T follicular helper cell (primary cell): Measurements from ENCODE around the gene TMEM161B.
"Not testable (repeated sequence)": the region's sequence is repeated elsewhere in the genome, so short reads cannot be mapped to it uniquely, and the experiment has no call there.

Experiments used
- DNase-seq: peaks from one replicate; pipeline ENCODE4 v3.0.0-alpha.2; 2020; ENCODE audit warnings: low read depth

Gene TMEM161B

DNA sequence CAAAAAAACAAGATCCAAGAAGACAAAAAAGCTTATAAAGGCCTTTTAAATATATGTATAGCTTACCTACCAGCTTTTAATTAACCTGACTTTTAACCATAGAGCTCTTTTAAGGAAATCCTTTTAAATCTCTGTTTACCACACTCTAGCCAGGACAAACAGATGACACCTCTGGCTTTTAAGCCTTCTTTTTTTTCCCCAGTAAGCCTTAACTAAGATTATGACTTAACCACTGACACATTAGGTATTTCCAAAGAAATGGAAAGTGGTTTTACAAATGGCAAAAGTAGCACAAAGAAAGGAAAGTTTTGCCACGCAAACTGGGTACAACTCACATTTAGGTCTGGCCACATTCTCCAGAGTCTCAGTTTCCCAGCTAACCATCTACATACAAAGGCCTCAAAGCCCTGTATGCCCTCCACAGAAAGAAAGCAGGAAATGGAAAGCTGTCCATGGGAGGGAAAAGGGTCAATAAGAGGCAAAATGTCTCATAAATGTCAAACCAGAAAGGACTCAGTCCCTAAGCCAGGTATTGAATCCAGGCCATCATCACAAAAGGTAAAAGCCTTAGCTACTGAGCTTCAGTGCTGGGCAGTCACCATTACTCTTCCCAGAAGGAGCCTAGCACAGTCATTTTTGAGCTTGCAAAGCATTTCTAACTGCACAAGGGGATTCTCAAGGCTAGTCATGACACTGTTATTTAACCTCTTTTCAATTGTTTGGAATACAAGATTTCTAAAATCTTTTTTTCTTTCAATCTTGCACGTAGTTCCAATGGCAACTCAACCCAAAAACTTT is 19.7 kb downstream of the TMEM161B start:
- no peak for DNase-seq

DNA sequence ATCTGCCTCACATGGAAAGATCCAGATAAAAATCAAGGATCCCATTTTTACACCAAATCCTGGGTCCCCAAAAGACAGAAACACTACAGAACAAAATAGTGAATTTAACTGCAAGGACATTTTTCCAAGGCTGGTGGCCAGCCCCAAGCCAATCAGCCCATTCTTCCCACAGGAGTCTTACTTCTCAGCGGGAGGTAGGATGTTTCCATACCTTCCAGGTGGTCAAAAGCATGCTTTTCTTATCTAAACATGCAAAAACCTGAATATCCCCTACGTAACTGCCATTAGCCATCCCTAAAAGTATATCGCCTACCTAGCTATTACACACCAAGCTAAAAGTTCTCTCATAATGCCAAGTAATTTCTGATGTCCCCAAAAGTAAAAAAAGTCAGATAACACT is 20.6 kb downstream of the TMEM161B start:
- no peak for DNase-seq

DNA sequence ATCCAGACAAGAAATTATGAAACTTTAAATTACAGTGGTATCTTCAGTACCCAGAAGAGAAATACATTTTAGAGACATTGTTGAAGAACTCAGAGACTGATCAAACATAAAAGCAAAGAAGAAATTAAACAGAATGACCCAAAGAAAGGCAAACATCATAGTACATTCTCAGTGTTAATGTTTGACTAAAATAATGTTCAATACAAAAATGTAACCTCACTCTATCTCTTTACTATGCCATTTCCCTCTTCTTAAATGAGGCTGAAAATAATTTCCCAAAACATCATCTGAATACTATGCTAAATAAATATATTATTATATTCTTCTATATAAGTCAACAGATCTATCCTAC is 22.8 kb downstream of the TMEM161B start:
- DNase-seq = no peak

DNA sequence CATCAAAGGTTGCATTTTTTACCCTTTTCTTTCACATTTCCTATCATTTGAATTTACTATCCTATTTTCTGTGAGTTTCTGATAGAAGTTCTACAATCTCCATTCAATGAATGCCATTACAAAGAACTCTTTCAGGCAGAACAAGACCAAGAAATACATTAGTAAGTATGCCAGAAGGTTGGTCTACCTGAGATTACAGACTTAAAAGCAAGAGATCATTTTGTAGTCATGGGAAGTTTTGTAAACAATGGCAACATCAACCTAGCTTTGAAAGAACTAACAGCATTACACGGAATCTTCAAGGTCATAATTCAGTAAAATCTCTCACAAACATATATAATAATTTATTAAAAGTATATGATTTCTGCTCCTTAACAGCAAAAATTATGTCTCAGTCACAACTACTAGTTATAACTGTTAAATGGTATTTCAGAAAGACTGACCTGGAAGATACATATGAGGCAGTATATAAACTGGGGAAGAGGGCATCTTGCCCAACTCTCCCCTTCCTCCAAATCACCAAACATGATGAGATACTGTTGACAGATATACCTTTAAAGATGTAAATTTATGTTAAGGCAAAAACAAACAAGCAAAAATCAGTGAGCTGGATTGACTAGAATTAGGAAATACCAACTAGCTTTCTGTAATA is 23.3 kb downstream of the TMEM161B start:
- no peak for DNase-seq

DNA sequence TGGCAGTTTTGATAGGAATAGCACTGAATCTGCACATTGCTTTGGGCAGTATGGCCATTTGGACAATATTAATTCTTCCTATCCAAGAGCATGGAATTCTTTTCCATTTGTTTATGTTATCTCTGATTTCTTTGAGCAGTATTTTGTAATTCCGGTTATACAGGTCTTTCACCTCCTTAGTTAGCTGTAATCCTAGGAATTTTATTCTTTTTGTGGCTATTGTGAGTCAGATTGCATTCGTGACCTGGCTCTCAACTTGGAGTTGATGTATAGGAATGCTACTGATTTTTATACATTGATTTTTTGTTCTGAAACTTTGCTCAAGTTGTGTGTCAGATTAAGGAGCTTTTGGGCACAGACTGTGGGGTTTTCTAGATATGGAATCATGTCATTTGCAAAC is 24.0 kb downstream of the TMEM161B start:
- DNase-seq = no peak

DNA sequence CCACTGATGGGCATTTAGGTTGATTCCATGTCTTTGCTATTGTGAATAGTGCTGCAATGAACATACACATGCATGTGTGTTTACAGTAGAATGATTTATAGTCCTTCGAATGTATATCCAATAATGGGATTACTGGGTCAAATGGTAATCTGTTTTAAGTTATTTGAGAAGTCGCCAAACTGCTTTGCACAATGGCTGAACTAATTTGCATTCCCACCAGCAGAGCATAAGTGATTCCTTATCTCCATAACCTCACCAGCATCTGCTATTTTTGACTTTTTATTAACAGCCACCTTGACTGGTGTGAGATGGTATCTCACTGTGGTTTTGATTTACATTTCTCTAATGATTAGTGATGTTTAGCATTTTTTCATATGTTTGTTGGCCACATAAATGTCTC is 25.2 kb downstream of the TMEM161B start:
- not testable (repeated sequence) for DNase-seq

DNA sequence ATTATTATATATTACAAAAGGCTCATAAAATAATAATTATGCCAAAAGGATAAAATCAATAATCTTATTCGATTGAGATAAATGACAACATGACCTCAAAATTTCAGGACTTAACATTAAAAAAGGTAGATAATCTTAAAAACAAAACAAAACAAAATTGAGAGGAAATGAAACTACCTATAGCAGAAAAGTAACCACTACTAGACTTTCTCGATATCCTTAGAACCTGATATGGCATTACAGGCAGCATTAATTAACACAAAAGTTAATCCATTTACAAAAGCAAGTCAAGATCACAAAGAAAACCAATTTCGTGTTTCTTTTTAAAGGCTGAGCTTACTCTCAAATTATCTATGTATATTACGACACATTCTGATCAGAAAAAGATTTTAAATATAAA is 29.9 kb downstream of the TMEM161B start:
- DNase-seq = no peak

GRCh38 chr5:88236866-88237642 is 31.6 kb downstream of the TMEM161B start:
- DNase-seq = no peak

- DNase-seq = no peak
These were observed 32.8 kb downstream of the TMEM161B start for GRCh38 chr5:88235828-88236227.

- no peak for DNase-seq
These were observed 33.3 kb downstream of the TMEM161B start for GRCh38 chr5:88235346-88235745.

DNA sequence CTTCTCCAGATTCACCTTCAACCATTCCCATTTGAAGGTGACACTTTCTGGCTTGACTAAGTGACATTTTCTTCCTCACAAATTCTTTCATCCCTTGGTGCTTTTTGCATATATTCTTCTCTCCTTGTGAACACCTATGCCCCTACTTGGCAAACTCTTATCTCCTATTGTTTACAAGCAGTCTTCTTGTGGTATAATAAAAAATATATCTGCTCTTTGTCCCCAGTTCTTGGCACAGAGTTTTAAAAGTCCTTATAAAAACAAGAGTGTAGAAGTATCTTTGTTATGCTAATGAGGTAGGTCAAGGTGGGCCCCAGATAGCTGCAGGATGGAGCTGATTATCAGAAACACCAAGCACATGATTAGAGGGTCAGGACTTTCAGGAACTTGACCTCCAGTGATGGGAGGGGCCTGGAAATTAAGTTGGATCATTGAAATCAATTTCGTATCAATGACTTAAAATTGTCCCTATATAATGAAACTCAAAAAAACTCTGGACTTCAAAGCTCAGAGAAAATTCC is 38.0 kb downstream of the TMEM161B start:
- DNase-seq = no peak

DNA sequence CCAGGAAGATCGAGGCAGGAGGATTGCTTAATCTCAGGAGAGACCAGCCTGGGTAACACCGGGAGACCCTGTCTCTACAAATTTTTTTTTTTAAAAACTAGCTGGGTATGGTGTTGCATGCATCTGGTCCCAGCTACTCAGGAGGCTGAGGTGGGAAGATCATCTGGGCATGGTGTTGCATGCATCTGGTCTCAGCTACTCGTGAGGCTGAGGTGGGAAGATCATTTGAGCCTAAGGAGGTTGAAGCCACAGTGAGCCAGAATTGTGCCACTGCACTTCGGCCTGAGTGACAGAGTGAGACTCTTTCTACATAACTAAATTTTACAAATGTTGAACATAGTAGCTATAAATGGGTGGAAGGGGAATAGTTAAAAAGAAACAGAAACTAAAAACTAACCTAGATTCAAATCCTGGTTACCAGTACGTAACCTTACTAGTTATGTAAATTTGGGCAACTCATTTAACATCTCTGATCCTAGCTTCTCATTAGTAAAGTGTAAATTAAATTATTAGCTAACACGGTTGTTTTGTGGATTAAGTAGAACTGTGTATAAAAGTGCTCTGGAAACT is 41.7 kb downstream of the TMEM161B start:
- DNase-seq = no peak

DNA sequence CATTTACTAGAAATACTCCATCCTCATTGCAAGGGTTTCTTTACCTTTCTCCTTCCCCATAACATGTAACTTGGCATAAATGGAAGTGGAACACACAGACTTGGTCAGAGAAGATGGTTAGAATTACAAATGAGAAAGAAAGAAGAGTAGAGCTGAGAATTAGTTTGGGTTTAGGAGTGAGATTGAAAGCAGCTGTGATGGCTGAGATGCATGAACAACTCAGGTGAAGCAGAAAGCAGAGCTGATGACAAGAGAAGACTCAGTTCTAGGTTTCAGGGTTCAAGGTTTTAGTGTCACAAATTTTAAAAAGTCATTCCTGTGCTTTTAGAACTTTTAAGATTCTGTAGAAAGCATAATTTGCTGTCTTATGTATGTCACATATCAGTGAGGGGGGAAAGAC is 54.0 kb downstream of the TMEM161B start:
- no peak for DNase-seq

GRCh38 chr5:88207575-88207974 is 61.1 kb downstream of the TMEM161B start:
- DNase-seq = no peak

DNA sequence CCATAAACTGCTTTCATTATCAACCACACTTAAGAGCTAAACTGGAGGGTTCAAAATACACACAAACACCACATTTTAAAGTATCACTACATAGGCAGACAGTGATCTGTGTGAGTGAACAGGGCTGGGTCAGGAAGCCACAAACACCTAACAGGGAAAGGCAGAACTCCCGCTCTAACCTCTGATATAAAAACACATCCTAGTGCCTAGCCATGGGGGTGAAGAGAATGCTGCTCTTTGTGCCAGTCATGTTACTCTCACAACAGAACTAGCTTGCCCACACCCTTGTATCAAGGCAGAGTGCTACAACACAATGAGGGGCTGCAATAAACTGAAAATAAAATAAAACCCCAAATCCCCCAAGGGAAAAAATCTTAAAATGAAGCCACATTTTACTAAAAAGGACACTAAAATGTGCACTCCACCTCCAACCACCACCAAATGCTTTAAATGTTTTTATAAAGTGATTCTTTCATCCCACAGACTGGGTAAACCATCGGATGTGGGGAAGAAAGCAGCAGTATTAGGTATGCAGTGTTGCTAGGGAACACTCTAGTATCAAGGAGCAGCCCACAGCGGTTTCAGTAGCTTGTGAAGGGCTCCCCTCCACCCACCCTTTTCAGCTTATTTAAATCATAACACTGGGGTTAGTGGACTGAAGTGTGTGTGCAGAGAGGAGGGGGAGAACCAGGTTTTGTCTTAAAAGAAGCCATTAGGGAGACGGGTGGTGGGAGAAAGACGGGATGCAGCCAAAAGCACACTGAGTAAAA is 64.5 kb downstream of the TMEM161B start:
- peak; percentile 16 for DNase-seq

DNA sequence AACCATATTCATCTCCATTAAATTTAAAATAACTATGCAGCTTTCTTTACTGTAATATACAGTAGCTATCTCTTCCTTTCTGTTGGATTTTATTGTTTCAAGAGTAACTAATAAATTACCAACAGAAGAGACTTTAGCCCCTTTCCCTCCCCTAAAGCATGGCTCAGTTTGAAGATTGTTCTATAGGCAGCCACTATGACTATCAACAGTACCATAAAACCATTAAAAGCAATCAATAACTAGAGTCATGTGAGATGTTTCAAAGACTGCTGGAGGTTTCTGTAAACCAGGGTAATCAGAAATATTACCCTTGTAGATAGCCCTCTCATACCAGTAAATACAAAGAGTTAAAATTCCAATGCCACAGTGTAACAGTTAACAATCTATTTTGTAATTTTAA is 73.0 kb downstream of the TMEM161B start:
- DNase-seq = no peak

GRCh38 chr5:88193896-88194295 is 74.7 kb downstream of the TMEM161B start:
- no peak for DNase-seq

DNA sequence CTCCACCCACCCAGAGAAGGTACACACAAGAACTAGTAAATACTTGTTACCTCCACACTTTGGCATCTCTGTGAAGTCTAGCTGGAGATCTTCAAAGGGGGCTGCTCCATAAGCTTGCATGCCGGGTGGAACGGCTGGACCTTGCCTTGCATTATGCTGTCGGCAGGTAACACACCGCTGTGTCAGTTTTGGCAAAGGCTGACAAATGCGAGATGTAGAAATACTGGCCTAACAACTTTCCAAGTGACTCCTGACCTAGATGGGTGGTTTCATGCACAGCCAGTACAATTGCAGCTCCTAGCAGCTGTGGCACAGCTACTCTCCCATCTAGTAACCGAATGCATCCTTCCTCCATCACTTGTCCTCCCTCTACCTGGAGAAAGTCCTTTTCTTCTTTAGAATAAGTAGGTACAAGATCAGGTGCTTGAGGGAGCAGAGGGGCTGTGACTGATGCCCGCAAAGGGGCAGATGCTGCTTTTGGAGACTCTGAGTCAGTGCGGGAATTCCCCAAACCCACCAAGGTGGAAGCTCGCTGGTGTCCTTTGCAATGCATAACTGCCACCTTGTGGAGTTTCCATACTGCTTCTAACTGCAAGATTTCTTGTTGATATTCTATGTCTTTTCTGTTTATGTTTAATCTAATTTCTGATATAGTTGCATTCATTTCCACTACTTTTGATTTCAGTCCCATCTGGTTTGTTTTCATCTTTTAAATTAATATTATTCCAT is 78.4 kb downstream of the TMEM161B start:
- no peak for DNase-seq

- not testable (repeated sequence) for DNase-seq
These were observed 79.2 kb downstream of the TMEM161B start for GRCh38 chr5:88189484-88189883.

DNA sequence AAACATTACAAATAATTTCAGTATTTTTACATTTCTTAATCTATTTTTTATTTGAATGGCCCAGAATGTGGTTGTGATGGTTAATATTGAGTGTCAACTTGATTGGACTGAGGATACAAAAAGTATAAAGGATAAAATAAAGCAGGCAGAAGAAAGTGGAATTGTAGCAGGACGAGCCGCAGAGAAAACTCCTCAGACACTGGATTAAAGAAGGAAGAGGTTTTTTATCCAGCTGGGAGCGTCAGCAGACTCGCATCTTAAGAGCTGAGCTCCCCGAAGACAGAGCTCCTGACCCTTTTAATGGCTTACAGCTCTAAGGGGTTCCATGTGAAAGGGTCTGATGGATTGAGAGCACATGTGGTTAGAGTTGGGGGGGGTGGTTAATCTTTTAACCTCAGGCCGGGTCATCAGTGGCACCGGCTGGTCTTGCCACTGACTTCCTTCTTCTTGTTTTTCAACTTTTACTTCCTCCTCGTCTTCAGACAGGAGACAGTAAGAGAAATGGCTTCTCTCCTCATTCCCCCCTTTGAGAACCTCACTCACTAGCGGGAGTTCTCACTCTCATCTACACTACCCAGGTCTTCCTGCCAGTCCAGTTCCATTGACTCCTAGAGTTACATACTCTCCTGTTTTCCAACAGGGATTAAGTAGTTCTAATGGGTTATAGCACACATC is 80.0 kb downstream of the TMEM161B start:
- DNase-seq = no peak
